Breast epithelium (tissue), 4 donors: ENCODE results near the gene ADAMTS2. TPM values are rescaled to one million over a fixed set of nuclear protein-coding genes. Genes with fewer than 3 reads are reported as not detected.

Experiments used
- DNase-seq, 2 donors: peaks; one replicate each; pipeline ENCODE4 v3.0.0-alpha.2; 2019; ENCODE audit warnings: low spot score in 2 of 2
- H3K27ac ChIP-seq, 2 donors: fragments of 200-600 bp; sonication (generic) in 1 of 2; one replicate each; pipeline ENCODE4 v1.5.1; 2016 to 2019; ENCODE audit warnings: mild to moderate bottlenecking in 1 of 2
- H3K27me3 ChIP-seq, 2 donors: fragments of 200-600 bp; sonication (generic) in 1 of 2; one replicate each; pipeline versions ENCODE4 v1.5.1 to v1.6.0; 2017 to 2019; ENCODE audit warnings: control low read depth in 1 of 2, mild to moderate bottlenecking in 1 of 2
- H3K36me3 ChIP-seq: fragments of 200-600 bp; one replicate; pipeline ENCODE4 v1.5.1; 2019
- H3K4me1 ChIP-seq, 2 donors: fragments of 200-600 bp; sonication (generic); one replicate each; pipeline ENCODE4 v1.5.1; 2016 to 2019; ENCODE audit warnings: control low read depth in 1 of 2
- H3K4me3 ChIP-seq, 3 donors: fragments of 200-600 bp; sonication (generic); 1 replicate in 2 of 3; 2 replicates in 1 of 3; pipeline ENCODE4 v1.5.1; 2016 to 2019; ENCODE audit warnings: mild to moderate bottlenecking in 3 of 3, moderate library complexity in 2 of 3
- H3K9me3 ChIP-seq, 2 donors: fragments of 200-600 bp; sonication (generic) in 1 of 2; one replicate each; pipeline ENCODE4 v1.5.1; 2016 to 2019; ENCODE audit warnings: control low read depth in 1 of 2
- CTCF ChIP-seq, 3 donors: fragments of 450-650 bp; IDR thresholded peaks; one replicate each; pipeline ENCODE4 v1.5.1; 2016 to 2017; ENCODE audit warnings: antibody characterized with exemption in 3 of 3, mild to moderate bottlenecking in 3 of 3, moderate library complexity in 3 of 3
- POLR2A ChIP-seq: fragments of 450-650 bp; IDR thresholded peaks from one replicate; pipeline ENCODE4 v1.6.1; 2016; ENCODE audit warnings: antibody characterized with exemption, mild to moderate bottlenecking, moderate library complexity
- POLR2AphosphoS5 ChIP-seq, 3 donors: sonication (generic); formaldehyde crosslinking; IDR thresholded peaks; one replicate each; pipeline ENCODE4 v1.6.1; 2017; ENCODE audit warnings: antibody characterized with exemption in 3 of 3
- intact Hi-C: fragments of 100-400 bp; cut with DNase I; formaldehyde crosslinking; loops from one replicate; pipeline ENCODE4 v1.15.1; 2023; ENCODE audit warnings: low total_unique reads
- total RNA-seq, 3 donors: library from RNA; depleted of rRNA; stranded (reverse); fragments of >200 nt; gene quantifications; one replicate each; pipeline ENCODE4 v1.1.0, GENCODE V29; 2016

The ADAMTS2 gene
- total RNA-seq, 3 donors from 2014 or later = 11.3 to 51.8 (median 19.7) TPM

- TF ChIP-seq POLR2A = no peak
- no peak for TF ChIP-seq POLR2AphosphoS5 (IDR thresholded peaks at IDR 0.05)
- TF ChIP-seq CTCF (IDR thresholded peaks at IDR 0.05) = no peak
These were observed 202.6 kb downstream of the ADAMTS2 start for GRCh38 chr5:179142434-179143198.

GRCh38 chr5:179141867-179142266 is 203.4 kb downstream of the ADAMTS2 start:
- Histone ChIP-seq H3K27ac (no peak overlapping the region), H3K9me3 (no peaks in the 10 kb centered on the region), H3K4me3 (no peak overlapping the region), H3K36me3 (no peaks in the 10 kb centered on the region), H3K27me3 (no peaks in the 10 kb centered on the region), H3K4me1 (no peaks in the 10 kb centered on the region)
- TF ChIP-seq CTCF (IDR thresholded peaks at IDR 0.05) (no peak), POLR2A (no peak)
- intact Hi-C loops = no loop called here
- no peak for DNase-seq

More at GRCh38 chr5:179142434-179143198, 202.6 kb downstream of the ADAMTS2 start:
- no peak for DNase-seq
- H3K9me3 ChIP-seq = no peaks in the 10 kb centered on the region
- no peaks in the 10 kb centered on the region for H3K4me1 ChIP-seq
- H3K4me3 ChIP-seq = no peak overlapping the region
- H3K27ac ChIP-seq = no peak overlapping the region
- no peaks in the 10 kb centered on the region for H3K36me3 ChIP-seq
- intact Hi-C loops = no loop called here
- H3K27me3 ChIP-seq = no peaks in the 10 kb centered on the region

GRCh38 chr5:179140293-179140692 is 205.0 kb downstream of the ADAMTS2 start:
- Histone ChIP-seq H3K27me3 (no peaks in the 10 kb centered on the region), H3K27ac (no peak overlapping the region), H3K36me3 (no peaks in the 10 kb centered on the region), H3K4me1 (no peaks in the 10 kb centered on the region), H3K4me3 (no peak overlapping the region), H3K9me3 (no peaks in the 10 kb centered on the region)
- TF ChIP-seq CTCF (IDR thresholded peaks at IDR 0.05) (no peak), POLR2A (no peak), POLR2AphosphoS5 (IDR thresholded peaks at IDR 0.05) (no peak)
- no peak for DNase-seq
- intact Hi-C loops = no loop called here

GRCh38 chr5:179139936-179140235 is 205.4 kb downstream of the ADAMTS2 start:
- Histone ChIP-seq H3K4me3 (no peak overlapping the region), H3K36me3 (no peaks in the 10 kb centered on the region), H3K9me3 (no peaks in the 10 kb centered on the region), H3K4me1 (no peaks in the 10 kb centered on the region), H3K27me3 (no peaks in the 10 kb centered on the region), H3K27ac (no peak overlapping the region)
- intact Hi-C loops = no loop called here
- TF ChIP-seq POLR2AphosphoS5 (IDR thresholded peaks at IDR 0.05) (no peak), CTCF (IDR thresholded peaks at IDR 0.05) (no peak), POLR2A (no peak)
- no peak for DNase-seq

GRCh38 chr5:179139111-179139935 is 205.9 kb downstream of the ADAMTS2 start:
- H3K4me1 ChIP-seq = no peaks in the 10 kb centered on the region
- no peaks in the 10 kb centered on the region for H3K36me3 ChIP-seq
- H3K27me3 ChIP-seq = no peaks in the 10 kb centered on the region
- DNase-seq = no peak
- H3K4me3 ChIP-seq = no peak overlapping the region
- no peaks in the 10 kb centered on the region for H3K9me3 ChIP-seq
- TF ChIP-seq CTCF (IDR thresholded peaks at IDR 0.05) = no peak
- TF ChIP-seq POLR2A = no peak
- no peak for TF ChIP-seq POLR2AphosphoS5 (IDR thresholded peaks at IDR 0.05)
- no peak overlapping the region for H3K27ac ChIP-seq
- intact Hi-C loops = no loop called here
